T47D (cell line): Measurements from ENCODE around the gene YIF1A.
"Not testable (repeated sequence)": the region's sequence is repeated elsewhere in the genome, so short reads cannot be mapped to it uniquely, and the experiment has no call there.

ENCODE experiments used
- DNase-seq, 2 experiments: peaks; one replicate each; pipeline versions ENCODE4 v3.0.0 to v3.0.0-alpha.2; 2011 to 2012; ENCODE audit warnings: low read depth in 1 of 2, low spot score in 1 of 2
- JUND ChIP-seq: IDR thresholded peaks from 2 replicates; pipeline ENCODE4 v1.6.1; 2012; ENCODE audit warnings: low read depth
- in situ Hi-C: cut with HindIII; loops from 2 replicates; pipeline ENCODE4 v1.10.0; 2016; ENCODE audit warnings: low sequenced_read_pairs, low pct_unique_long_range_greater_than_20kb

Gene YIF1A

DNA sequence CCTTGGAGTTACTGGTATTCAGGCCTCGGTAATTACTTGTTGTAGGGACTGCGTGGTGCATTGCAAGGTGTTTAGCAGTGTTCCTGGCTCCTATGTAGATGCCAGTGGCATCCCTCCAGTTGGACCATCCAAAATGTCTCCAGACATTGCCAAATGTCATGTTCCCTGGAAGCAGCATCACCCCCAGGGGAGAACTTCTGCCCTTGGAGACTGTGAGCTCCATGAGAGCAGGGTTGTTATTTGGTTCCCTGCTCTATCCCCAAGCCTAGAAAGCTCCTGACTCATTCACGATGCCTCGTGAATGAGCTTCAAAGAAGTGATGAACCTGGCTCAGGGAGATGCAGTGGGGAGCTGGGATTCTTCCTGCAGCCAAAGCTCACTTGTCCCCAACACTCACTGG, 32.7 kb upstream of the YIF1A start:
- TF ChIP-seq JUND: no peak
- in situ Hi-C loops: no loop called here
- DNase-seq: no peak

DNA sequence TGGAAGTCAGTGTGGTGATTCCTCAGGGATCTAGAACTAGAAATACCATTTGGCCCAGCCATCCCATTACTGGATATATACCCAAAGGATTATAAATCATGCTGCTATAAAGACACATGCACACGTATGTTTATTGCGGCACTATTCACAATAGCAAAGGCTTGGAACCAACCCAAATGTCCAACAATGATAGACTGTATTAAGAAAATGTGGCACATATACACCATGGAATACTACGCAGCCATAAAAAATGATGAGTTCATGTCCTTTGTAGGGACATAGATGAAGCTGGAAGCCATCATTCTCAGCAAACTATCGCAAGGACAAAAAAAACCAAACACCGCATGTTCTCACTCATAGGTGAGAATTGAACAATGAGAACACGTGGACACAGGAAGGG, 31.8 kb upstream of the YIF1A start:
- in situ Hi-C loops, DNase-seq: not testable (repeated sequence)

DNA sequence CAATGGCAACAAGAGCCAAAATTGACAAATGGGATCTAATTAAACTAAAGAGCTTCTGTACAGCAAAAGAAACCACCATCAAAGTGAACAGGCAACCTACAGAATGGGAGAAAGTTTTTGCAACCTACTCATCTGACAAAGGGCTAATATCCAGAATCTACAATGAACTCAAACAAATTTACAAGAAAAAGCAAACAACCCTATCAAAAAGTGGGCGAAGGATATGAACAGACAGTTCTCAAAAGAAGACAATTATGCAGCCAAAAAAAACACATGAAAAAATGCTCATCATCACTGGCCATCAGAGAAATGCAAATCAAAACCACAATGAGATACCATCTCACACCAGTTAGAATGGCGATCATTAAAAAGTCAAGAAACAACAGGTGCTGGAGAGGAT, 31.3 kb upstream of the YIF1A start:
- in situ Hi-C loops, DNase-seq: not testable (repeated sequence)

DNA sequence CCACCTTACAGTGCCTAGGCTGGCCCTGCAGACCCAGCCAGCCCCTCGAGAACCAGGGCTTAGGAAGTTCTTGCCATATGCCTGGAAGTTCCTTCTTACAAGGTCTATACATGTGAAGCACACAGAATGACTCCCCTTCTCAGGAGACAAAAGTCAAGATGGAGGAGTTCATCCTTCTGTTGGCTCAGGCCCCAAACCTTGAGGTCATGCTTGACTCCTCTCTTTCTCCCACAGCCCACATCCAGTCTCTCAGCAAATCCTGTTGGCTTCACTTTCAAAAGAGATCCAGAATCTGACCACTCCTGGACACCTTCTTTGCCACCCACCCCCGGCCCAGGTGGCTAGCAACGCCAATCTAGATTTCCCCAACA, 29.6 kb upstream of the YIF1A start:
- in situ Hi-C loops: no loop called here
- DNase-seq: no peak
- no peak for TF ChIP-seq JUND

DNA sequence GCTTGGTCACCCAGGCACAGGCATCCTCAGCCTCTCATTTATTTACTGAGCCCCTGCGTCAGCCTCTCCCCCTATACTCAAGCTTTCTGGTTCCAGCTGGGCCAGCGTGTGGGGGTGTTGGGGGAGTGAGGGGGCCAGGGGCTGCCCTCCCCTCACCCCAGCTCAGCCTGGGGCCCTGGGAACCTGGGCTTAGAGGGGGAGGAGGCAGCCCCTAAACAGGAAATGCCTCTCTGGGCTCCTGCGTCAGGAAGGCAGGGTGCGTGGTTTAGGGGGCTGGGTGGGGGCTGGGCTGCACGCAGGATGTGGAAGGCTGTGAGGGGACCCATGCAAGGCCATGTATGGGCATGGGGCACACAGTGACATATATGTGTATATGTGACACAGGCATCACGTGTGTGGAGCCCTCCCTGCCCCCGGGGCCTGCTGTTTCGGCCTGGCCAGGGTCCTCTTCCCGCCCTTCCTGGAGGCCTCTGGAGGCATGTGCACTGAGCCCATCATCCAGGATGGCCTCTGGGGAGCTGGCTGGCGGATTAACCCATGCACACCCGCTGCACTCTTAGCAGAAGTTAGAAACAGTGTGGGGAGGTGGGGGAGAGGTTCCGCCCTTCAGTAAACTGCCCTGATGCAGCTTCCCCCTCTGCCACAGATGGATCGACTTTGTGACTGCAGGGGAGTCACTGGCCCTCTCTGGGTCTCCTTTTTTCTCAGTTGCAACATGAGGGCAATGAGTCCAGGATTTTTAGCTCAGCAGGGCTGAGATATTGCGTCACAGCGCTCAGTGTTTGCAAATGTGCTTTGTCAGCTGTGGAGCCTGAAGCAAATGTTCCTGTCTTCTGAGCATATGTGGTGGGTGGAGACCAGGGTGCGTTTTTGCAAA, 29.0 kb upstream of the YIF1A start:
- TF ChIP-seq JUND: no peak
- in situ Hi-C loops: no loop called here
- peak in 1 of 2 experiments; percentile 57 for DNase-seq

- TF ChIP-seq JUND: no peak
- in situ Hi-C loops: no loop called here
- no peak for DNase-seq
Measured at GRCh38 chr11:66317322-66317722, 28.4 kb upstream of the YIF1A start.

DNA sequence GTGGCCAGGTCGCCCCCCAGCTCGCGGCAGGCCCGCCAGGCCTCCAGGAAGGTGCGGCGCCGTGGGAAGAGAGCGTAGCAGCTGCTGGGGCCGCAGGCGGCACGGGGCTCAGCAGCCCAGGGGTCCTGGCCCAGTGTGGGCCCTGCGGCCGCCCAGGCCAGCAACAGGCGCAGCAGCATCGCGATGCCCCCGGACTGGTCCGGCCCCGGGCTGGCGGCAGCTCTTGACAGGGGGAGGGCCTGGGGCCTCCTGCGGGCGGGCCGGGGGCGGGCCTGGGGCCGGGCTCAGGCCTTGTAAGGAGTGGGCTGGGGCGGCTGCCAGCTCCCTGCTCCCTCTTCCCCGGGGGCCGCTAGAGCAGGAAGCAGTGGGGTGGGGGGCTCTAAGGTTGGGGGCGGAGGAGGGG, 27.9 kb upstream of the YIF1A start, which contains the start of gene CD248:
CD248 (minus strand) TSS at position 196 of the 403 bp plus-strand sequence; CDS start at position 179, 17 bp downstream.
- in situ Hi-C loops: no loop called here
- TF ChIP-seq JUND: no peak
- DNase-seq: no peak

- TF ChIP-seq JUND: no peak
- in situ Hi-C loops: no loop called here
- DNase-seq: no peak
Measured at GRCh38 chr11:66315921-66316811, 27.2 kb upstream of the YIF1A start.

- DNase-seq: no peak
- no peak for TF ChIP-seq JUND
- in situ Hi-C loops: no loop called here
Measured at GRCh38 chr11:66315498-66315885, 26.5 kb upstream of the YIF1A start.

GRCh38 chr11:66314561-66315497, 25.9 kb upstream of the YIF1A start:
- in situ Hi-C loops: no loop called here
- no peak for DNase-seq
- TF ChIP-seq JUND: no peak

- TF ChIP-seq JUND: no peak
- DNase-seq: no peak
- in situ Hi-C loops: no loop called here
Measured at GRCh38 chr11:66314186-66314501, 25.2 kb upstream of the YIF1A start.
